GM21529 (cell line): ENCODE measurements around the gene CCDC157.

Experiments used
- ATAC-seq: cut with Tn5 transposase; IDR thresholded peaks from one replicate; pipeline ENCODE4 v1.9.1; 2021; ENCODE audit not compliant: unreplicated experiment

Gene CCDC157

GRCh38 chr22:30356449-30357235 lies at the start of gene CCDC157, which contains the start of gene SF3A1:
CCDC157 (plus strand) TSS chr22:30357007; CDS start chr22:30366001, 8,994 bp downstream.
SF3A1 (minus strand) TSS chr22:30356894; CDS start chr22:30356792, 102 bp downstream.
- peak; percentile 84 for ATAC-seq

DNA sequence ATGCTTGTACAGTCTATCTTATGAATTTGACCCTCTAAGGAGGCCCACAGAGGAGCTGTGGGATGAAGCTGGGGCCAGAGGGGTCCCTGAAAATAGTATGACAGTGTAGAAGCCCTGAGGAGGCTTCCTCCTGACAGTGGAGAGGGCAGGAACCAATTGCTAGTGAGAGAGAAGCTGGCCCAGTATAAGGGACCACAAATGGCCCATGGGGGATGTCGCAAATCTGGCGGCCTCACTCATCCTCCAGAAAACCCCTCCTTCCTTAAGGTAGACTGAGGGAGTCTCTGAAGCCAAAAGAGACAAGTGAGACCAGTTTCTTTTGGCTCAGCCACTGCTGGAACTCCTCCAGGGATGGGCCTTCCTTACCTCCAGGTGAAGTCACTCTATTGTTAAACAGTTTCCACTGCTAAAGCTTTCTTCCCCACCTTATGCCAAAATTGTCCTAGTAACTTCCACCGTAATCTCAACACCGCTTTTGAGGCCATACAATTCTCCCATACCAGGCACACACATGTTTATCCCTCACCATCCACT lies 49.7 kb upstream of the CCDC157 start:
- no peak for ATAC-seq

GRCh38 chr22:30308093-30308492 lies 48.7 kb upstream of the CCDC157 start:
- ATAC-seq, result no peak

- ATAC-seq, result no peak
Observed at GRCh38 chr22:30308518-30309230, 48.1 kb upstream of the CCDC157 start.

DNA sequence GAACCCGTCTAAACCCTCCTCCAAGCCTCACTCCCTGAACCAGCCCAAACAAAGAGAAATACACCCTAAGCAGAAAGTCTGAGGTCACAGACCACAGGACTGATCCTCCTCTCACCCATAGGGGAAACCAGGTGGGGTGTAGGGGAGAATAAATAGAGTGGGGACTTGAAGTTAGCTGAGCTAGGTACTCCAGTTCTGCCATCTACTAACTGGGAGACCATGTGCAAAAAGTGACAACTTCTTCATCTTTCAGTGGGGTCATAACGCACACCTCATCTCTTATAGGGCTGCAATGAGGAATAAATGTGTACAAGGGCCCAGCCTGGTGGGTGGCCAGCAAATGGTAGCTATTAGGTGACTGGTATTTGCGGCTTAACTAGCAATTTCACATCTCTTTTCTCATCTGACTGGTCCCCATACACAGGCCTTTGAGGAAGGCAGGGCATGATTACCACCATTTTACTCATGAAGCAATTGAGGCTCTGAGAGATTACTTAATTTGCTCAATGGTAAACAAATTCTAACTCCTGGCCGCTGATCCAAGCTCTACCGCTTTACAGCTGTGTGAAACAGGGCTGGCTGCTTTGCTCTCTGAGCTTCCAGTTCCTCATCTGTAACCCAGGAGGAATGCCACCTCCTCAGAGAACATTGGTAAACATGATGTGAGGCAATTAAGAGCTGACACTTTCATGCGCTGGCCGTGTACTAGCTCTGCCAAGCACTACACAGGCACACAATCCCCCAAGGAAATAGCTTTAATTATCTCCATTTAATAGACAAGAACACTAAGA lies 46.7 kb upstream of the CCDC157 start:
- ATAC-seq, result peak; percentile 37

GRCh38 chr22:30310881-30311771 lies 45.7 kb upstream of the CCDC157 start:
- no peak for ATAC-seq

DNA sequence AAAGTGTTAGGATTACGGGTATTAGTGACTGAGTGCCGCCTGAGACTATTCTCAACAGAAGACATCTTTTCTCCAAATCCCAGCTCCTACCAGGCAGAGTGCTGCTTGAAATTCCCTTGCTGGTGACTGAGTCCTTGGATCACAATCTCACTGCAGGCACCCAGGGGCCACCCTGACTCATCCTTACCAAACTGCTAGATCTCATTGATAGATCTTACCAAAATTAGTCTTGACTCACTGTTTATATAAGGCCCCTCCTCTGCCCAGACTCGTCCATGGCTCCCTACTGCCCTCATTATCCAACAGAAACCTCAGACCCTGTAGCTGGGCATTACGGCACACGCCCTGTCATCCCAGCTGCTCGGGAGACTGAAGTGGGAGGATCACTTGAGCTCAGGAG lies 44.8 kb upstream of the CCDC157 start:
- no peak for ATAC-seq

- ATAC-seq, result no peak
Observed at GRCh38 chr22:30313527-30314363, 43.1 kb upstream of the CCDC157 start.

- peak; percentile 42 for ATAC-seq
Observed at GRCh38 chr22:30314915-30315314, 41.9 kb upstream of the CCDC157 start.

GRCh38 chr22:30315962-30316576 lies 40.7 kb upstream of the CCDC157 start:
- ATAC-seq, result no peak

- no peak for ATAC-seq
Observed at GRCh38 chr22:30317778-30318177, 39.0 kb upstream of the CCDC157 start.

- no peak for ATAC-seq
Observed at GRCh38 chr22:30318799-30319419, 37.9 kb upstream of the CCDC157 start.

DNA sequence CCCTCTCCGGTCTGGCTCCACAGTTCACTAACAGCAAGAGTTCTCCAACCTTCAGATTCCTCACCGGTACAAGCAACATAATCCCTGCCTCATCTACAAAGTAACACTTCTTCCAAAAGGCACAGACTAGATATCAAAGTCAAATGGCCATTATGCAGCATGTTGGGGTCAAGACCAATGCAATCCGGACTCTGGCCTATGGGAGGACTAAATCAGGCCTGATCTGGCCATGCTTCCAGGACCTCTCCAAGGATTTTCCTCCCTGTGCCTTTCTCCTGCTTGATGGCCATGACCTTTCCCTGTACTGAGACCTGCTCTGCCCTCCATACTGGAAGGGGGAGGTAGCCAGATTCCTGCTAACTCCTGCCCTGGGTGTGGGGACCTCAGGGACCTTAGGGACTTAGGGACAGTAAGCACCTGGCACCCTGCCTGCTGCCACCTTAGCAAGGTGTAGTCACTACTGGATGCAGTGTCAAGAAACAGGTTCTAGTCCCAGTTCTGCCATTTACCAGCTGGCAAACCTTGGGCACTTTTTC lies 36.7 kb upstream of the CCDC157 start:
- ATAC-seq, result no peak

GRCh38 chr22:30321461-30321860 lies 35.3 kb upstream of the CCDC157 start:
- ATAC-seq, result no peak

DNA sequence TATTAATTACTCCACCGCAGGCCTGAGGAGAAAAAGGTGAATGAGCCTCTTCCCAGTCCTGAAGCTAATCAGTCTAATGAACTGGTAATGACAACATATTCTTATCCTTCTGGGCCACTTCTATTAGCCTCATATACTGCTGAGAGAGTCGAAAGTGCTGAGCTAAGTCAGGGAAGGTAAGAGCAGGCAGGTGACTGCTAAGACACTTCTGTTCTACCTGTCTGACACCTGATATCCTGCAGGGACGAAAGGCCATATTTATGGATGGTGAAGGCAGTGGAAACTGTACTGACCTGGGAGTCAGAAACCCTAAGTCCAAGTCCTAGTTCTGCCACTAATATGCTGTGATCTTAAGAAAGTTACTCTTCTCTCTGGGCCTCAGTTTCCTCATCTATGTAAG lies 33.6 kb upstream of the CCDC157 start:
- no peak for ATAC-seq

- ATAC-seq, result no peak
Observed at GRCh38 chr22:30324014-30324730, 32.6 kb upstream of the CCDC157 start.

DNA sequence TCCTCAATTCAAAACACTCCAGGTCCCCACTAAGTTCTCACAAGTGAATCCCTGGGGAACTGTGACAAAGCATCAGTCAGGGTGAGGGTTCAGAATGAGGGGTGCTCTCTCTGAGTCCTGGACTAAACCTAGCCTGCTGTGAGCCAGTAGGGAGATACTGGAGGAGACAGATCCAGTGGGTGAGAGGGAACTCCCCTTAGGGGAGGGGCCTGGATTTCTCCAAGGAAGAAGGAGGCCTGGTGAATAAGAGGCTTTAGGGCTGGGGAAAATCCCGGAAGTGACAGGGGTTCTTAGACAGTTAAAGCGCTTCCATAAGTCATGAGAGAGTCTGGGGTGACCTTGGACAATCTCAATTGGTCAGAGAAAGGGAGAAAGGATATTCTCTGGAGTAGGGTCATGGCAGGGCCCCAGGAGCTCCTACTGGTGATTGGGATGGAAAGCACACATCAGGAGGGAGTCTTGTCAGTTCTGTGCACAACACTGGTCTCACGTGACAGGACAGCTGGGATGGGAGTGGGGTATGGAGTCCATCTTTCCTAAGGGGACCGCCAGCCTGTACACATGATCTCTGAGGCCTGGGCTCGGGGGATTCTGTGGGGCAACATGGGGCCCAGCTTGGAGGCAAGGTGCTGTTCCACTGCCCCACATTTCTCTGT lies 31.6 kb upstream of the CCDC157 start:
- no peak for ATAC-seq
